SK-N-SH treated with all-trans-retinoic acid at 6 μM for 48 hours (cell line): ENCODE data around the gene FOXJ3.
A peak's percentile ranks its signal among the peaks of the same experiment; 100 is the strongest.

ENCODE experiments used
- ATAC-seq: fragments of 200-7000 bp; cut with Tn5 transposase; 3 replicates; pipeline ENCODE4 v1.9.1; 2020; ENCODE audit warnings: mild to moderate bottlenecking, moderate library complexity
- ARNTL ChIP-seq: fragments of 450-650 bp; formaldehyde crosslinking; IDR thresholded peaks from 2 replicates; pipeline ENCODE4 v1.5.0; 2020; ENCODE audit warnings: low read depth, mild to moderate bottlenecking, moderate library complexity, borderline replicate concordance
- BACH2 ChIP-seq: fragments of 250-450 bp; sonication (Bioruptor Pico); IDR thresholded peaks from 2 replicates; pipeline ENCODE4 v1.9.0; 2021; ENCODE audit warnings: mild to moderate bottlenecking, borderline replicate concordance
- CREB5 ChIP-seq: fragments of 250-450 bp; sonication (Bioruptor Pico); IDR thresholded peaks from 2 replicates; pipeline ENCODE4 v1.5.1; 2020; ENCODE audit warnings: low read depth, mild to moderate bottlenecking, moderate library complexity
- CSDC2 ChIP-seq: fragments of 250-450 bp; sonication (Bioruptor Pico); IDR thresholded peaks from 2 replicates; pipeline ENCODE4 v1.5.0; 2020; ENCODE audit warnings: mild to moderate bottlenecking, moderate library complexity
- CSRNP3 ChIP-seq: fragments of 250-450 bp; sonication (Bioruptor Pico); IDR thresholded peaks from 2 replicates; pipeline ENCODE4 v1.5.1; 2021; ENCODE audit warnings: mild to moderate bottlenecking, moderate library complexity
- GLIS3 ChIP-seq: fragments of 250-450 bp; sonication (Bioruptor Pico); IDR thresholded peaks from 2 replicates; pipeline ENCODE4 v1.5.0; 2020; ENCODE audit warnings: mild to moderate bottlenecking, moderate library complexity
- PATZ1 ChIP-seq: fragments of 250-450 bp; sonication (Bioruptor Pico); IDR thresholded peaks from 2 replicates; pipeline ENCODE4 v1.8.0; 2020; ENCODE audit warnings: mild to moderate bottlenecking, moderate library complexity, borderline replicate concordance
- POU6F1 ChIP-seq: fragments of 250-450 bp; sonication (Bioruptor Pico); IDR thresholded peaks from 2 replicates; pipeline ENCODE4 v1.8.0; 2021; ENCODE audit warnings: low read depth, mild to moderate bottlenecking, moderate library complexity, borderline replicate concordance
- PPARA ChIP-seq: fragments of 250-450 bp; sonication (Bioruptor Pico); IDR thresholded peaks from 2 replicates; pipeline ENCODE4 v1.5.0; 2020; ENCODE audit warnings: mild to moderate bottlenecking, borderline replicate concordance
- RARB ChIP-seq: fragments of 250-450 bp; sonication (Bioruptor Pico); IDR thresholded peaks from 2 replicates; pipeline ENCODE4 v1.8.0; 2021; ENCODE audit warnings: mild to moderate bottlenecking, moderate library complexity
- TCF4 ChIP-seq: fragments of 250-450 bp; sonication (Bioruptor Pico); IDR thresholded peaks from 2 replicates; pipeline ENCODE4 v1.8.0; 2021; ENCODE audit warnings: mild to moderate bottlenecking, moderate library complexity, borderline replicate concordance
- TSHZ2 ChIP-seq: fragments of 250-450 bp; sonication (Bioruptor Pico); IDR thresholded peaks from 2 replicates; pipeline ENCODE4 v1.5.0; 2020; ENCODE audit warnings: mild to moderate bottlenecking, moderate library complexity
- ZC3H10 ChIP-seq: fragments of 250-450 bp; sonication (Bioruptor Pico); IDR thresholded peaks from 2 replicates; pipeline ENCODE4 v1.5.1; 2021; ENCODE audit warnings: mild to moderate bottlenecking, moderate library complexity
- ZFP3 ChIP-seq: fragments of 250-450 bp; sonication (Bioruptor Pico); IDR thresholded peaks from 2 replicates; pipeline ENCODE4 v1.5.0; 2020; ENCODE audit warnings: mild to moderate bottlenecking, moderate library complexity
- ZNF8 ChIP-seq: fragments of 450-650 bp; formaldehyde crosslinking; IDR thresholded peaks from 2 replicates; pipeline ENCODE4 v1.5.0; 2020; ENCODE audit warnings: mild to moderate bottlenecking, moderate library complexity

Gene FOXJ3

GRCh38 chr1:42335809-42336518 lies 929 bp upstream of the FOXJ3 start:
- ATAC-seq, result peak; percentile 18; the same call in 2 of the 3 replicates
- no peak for TF ChIP-seq POU6F1 (CRISPR knock-in tag)
- TF ChIP-seq TCF4, result no peak
- TF ChIP-seq GLIS3 (CRISPR knock-in tag), result no peak
- TF ChIP-seq CREB5 (CRISPR knock-in tag), result no peak
- no peak for TF ChIP-seq RARB (CRISPR knock-in tag)
- no peak for TF ChIP-seq TSHZ2 (CRISPR knock-in tag)

GRCh38 chr1:42334240-42335049 lies 590 bp downstream of the FOXJ3 start:
- TF ChIP-seq TCF4 (no peak), ZNF8 (CRISPR knock-in tag) (no peak), PPARA (CRISPR knock-in tag) (no peak), CSDC2 (CRISPR knock-in tag) (no peak), ZFP3 (no peak), CREB5 (CRISPR knock-in tag) (no peak), GLIS3 (CRISPR knock-in tag) (no peak), POU6F1 (CRISPR knock-in tag) (no peak), PATZ1 (CRISPR knock-in tag) (no peak), BACH2 (CRISPR knock-in tag) (no peak), RARB (CRISPR knock-in tag) (no peak), ARNTL (no peak), TSHZ2 (CRISPR knock-in tag) (no peak), ZC3H10 (CRISPR knock-in tag) (no peak), CSRNP3 (CRISPR knock-in tag) (no peak)
- peak; percentile 80 for ATAC-seq
